ENCODE results near the gene ZSCAN1. TPM values are rescaled to one million over a fixed set of nuclear protein-coding genes. Genes with fewer than 3 reads are reported as not detected.

ZSCAN1 gene
- total RNA-seq, 2 experiments from 2014 or later = not detected

GRCh38 chr19:58058467-58058866 is 24.6 kb downstream of the ZSCAN1 start:
- intact Hi-C loops (cut with micrococcal nuclease; ENCODE audit: unreplicated experiment) = no loop called here

GRCh38 chr19:58059003-58059670 is 25.3 kb downstream of the ZSCAN1 start, which contains the start of gene ZNF135:
Gene ZNF135, plus strand, starts transcription at chr19:58059282. Its CDS starts 721 bp downstream, at chr19:58060003.
- no peak within 1 kb of the TSS for H3K4me3 ChIP-seq (ENCODE audit: low read depth, low read length, poor library complexity, severe bottlenecking)
- no peak within 1 kb of the TSS for H3K27ac ChIP-seq (ENCODE audit: low read depth, low read length, poor library complexity, severe bottlenecking)
- no peaks in the 10 kb centered on the region for H3K4me1 ChIP-seq (ENCODE audit: insufficient read depth, low read length, poor library complexity, severe bottlenecking)
- H3K79me2 ChIP-seq (ENCODE audit: insufficient read depth, low read depth, low read length) = no peaks in the 10 kb centered on the region
- H3K9me2 ChIP-seq (ENCODE audit: insufficient read depth, low read length) = no peaks in the 10 kb centered on the region
- no peak for TF ChIP-seq EZH2phosphoT487 (IDR thresholded peaks at IDR 0.05; ENCODE audit: borderline replicate concordance, low read depth, low read length)
- no peak for TF ChIP-seq CTCF (conservative IDR thresholded peaks at IDR 0.05; ENCODE audit: low read length)
- H3K9me3 ChIP-seq (ENCODE audit: low read length) = no peaks in the 10 kb centered on the region
- POLR2A ChIA-PET = no interaction called here
- BruUV-seq (replicated peaks) = no TSS peak
- CTCF ChIA-PET (ENCODE audit: unreplicated experiment) = no interaction called here
- no peaks in the 10 kb centered on the region for H3K36me3 ChIP-seq (ENCODE audit: insufficient read depth, low read length)
- intact Hi-C loops (cut with micrococcal nuclease; ENCODE audit: unreplicated experiment) = no loop called here
- no peak within 1 kb of the TSS for H2AFZ ChIP-seq (ENCODE audit: low read length)
- no peaks in the 10 kb centered on the region for H4K20me1 ChIP-seq (ENCODE audit: insufficient read depth, low read length)
- H3K4me2 ChIP-seq (ENCODE audit: low read length) = no peak within 1 kb of the TSS
- no peak for DNase-seq (ENCODE audit: low spot score)

More at GRCh38 chr19:58058467-58058866, 24.6 kb downstream of the ZSCAN1 start:
- Histone ChIP-seq H3K4me1 (ENCODE audit: insufficient read depth, low read length, poor library complexity, severe bottlenecking) (no peaks in the 10 kb centered on the region), H3K27ac (ENCODE audit: low read depth, low read length, poor library complexity, severe bottlenecking) (no peak overlapping the region), H3K4me3 (ENCODE audit: low read depth, low read length, poor library complexity, severe bottlenecking) (no peak overlapping the region), H3K36me3 (ENCODE audit: insufficient read depth, low read length) (no peaks in the 10 kb centered on the region), H4K20me1 (ENCODE audit: insufficient read depth, low read length) (no peaks in the 10 kb centered on the region), H3K9me2 (ENCODE audit: insufficient read depth, low read length) (no peaks in the 10 kb centered on the region), H2AFZ (ENCODE audit: low read length) (no peak overlapping the region), H3K79me2 (ENCODE audit: insufficient read depth, low read depth, low read length) (no peaks in the 10 kb centered on the region), H3K9me3 (ENCODE audit: low read length) (no peaks in the 10 kb centered on the region), H3K4me2 (ENCODE audit: low read length) (no peak overlapping the region)
- BruUV-seq (replicated peaks) = no TSS peak
- POLR2A ChIA-PET = no interaction called here
- no peak for TF ChIP-seq EZH2phosphoT487 (IDR thresholded peaks at IDR 0.05; ENCODE audit: borderline replicate concordance, low read depth, low read length)
- TF ChIP-seq CTCF (conservative IDR thresholded peaks at IDR 0.05; ENCODE audit: low read length) = no peak
- CTCF ChIA-PET (ENCODE audit: unreplicated experiment) = no interaction called here
- no peak for DNase-seq (ENCODE audit: low spot score)

GRCh38 chr19:58059671-58060078 is 25.9 kb downstream of the ZSCAN1 start:
- DNase-seq (ENCODE audit: low spot score) = no peak
- Histone ChIP-seq H3K4me2 (ENCODE audit: low read length) (no peak overlapping the region), H3K4me3 (ENCODE audit: low read depth, low read length, poor library complexity, severe bottlenecking) (no peak overlapping the region), H3K27ac (ENCODE audit: low read depth, low read length, poor library complexity, severe bottlenecking) (no peak overlapping the region), H2AFZ (ENCODE audit: low read length) (no peak overlapping the region), H3K4me1 (ENCODE audit: insufficient read depth, low read length, poor library complexity, severe bottlenecking) (no peaks in the 10 kb centered on the region), H3K79me2 (ENCODE audit: insufficient read depth, low read depth, low read length) (no peaks in the 10 kb centered on the region), H3K9me3 (ENCODE audit: low read length) (no peaks in the 10 kb centered on the region), H4K20me1 (ENCODE audit: insufficient read depth, low read length) (no peaks in the 10 kb centered on the region), H3K36me3 (ENCODE audit: insufficient read depth, low read length) (no peaks in the 10 kb centered on the region), H3K9me2 (ENCODE audit: insufficient read depth, low read length) (no peaks in the 10 kb centered on the region)
- TF ChIP-seq EZH2phosphoT487 (IDR thresholded peaks at IDR 0.05; ENCODE audit: borderline replicate concordance, low read depth, low read length) = no peak
- no peak for TF ChIP-seq CTCF (conservative IDR thresholded peaks at IDR 0.05; ENCODE audit: low read length)
- CTCF ChIA-PET (ENCODE audit: unreplicated experiment) = no interaction called here
- intact Hi-C loops (cut with micrococcal nuclease; ENCODE audit: unreplicated experiment) = no loop called here
- POLR2A ChIA-PET = no interaction called here
- BruUV-seq (replicated peaks) = no TSS peak

Measured in OCI-LY7 (cell line).